Measurements from ENCODE around the gene KRTAP5-9.
"Not testable (repeated sequence)": the region's sequence is repeated elsewhere in the genome, so short reads cannot be mapped to it uniquely, and the experiment has no call there.

Gene KRTAP5-9

DNA sequence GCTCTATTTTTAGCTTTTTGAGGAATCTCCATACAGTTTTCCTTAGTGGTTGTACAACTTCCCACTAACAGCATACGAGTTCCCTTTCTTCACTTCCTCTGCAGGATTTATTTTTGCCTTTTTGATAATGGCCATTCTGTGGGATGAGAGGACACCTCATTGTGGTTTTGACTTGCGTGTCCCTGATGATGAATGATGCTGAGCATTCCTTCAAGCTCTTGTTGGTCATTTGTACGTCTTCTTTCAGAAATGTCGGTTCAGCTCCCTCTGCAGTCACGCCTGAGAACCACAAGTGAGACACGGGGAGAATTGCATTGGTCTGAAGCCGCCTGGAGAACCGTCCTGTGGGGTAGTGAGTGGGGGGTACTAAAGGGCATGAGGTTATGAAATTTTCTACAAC is 15.2 kb downstream of the KRTAP5-9 start:
- DNase-seq: no peak

DNA sequence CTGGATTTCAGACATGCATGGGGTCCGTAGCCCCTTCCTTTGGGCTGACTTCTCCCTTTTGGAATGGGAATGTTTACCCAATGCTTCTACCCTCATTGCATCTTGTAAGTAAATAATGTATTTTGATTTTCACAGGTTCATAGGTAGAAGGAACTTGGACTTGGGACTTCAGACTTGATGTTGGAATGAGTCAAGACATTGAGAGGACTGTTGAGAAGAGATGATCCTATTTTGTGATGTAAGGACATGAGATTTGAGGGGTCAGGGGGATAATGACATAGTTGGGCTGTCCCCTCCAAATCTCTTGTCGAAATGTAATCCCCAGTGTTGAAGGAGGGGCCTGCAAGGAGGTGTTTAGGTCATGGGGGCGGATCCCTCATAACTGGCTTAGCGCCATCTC is 16.2 kb downstream of the KRTAP5-9 start:
- no peak for DNase-seq

DNA sequence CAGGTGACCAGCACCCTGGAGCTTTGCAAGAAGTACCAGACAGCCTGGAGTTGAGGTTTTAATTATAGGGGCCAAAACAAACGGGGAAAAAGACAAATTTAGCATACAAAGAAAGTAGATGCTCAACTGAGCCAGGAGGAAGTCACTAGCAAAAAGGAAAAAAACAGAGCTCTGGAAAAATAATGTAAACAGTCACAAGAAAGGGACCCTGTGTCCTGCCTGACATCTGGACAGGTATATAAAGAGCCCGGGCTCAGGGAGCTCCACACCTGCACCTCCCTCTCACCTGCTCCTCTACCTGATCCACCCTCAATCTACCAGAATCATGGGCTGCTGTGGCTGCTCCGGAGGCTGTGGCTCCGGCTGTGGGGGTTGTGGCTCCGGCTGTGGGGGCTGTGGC is 17.0 kb downstream of the KRTAP5-9 start, which contains the start of gene KRTAP5-10:
Gene KRTAP5-10 (plus strand): TSS at position 301 of the 400 bp plus-strand sequence. CDS start 25 bp downstream, at position 326.
- no peak for DNase-seq

DNA sequence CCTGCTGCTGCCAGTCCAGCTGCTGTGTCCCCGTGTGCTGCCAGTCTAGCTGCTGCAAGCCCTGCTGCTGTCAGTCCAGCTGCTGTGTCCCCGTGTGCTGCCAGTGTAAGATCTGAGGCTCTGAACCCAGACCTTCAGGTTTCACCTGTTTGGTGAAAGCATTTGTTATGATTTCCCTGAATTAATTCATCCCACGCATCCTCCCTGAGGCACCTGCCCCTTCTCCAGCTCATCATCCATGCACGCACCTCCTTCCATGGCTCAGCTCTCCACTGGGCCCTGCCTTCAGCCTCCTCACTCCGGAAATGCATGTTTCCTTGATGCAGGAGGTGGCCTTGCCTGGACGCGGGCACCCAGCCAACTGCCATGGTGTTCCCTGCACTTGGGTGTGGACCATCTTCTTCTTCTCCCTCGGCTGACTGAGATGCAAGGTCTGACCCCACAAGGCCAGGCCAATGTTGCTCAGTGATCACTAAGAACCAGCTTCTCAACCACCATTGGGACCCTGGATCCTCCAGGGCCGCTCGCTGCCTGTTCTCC is 17.9 kb downstream of the KRTAP5-9 start:
- no peak for DNase-seq

DNA sequence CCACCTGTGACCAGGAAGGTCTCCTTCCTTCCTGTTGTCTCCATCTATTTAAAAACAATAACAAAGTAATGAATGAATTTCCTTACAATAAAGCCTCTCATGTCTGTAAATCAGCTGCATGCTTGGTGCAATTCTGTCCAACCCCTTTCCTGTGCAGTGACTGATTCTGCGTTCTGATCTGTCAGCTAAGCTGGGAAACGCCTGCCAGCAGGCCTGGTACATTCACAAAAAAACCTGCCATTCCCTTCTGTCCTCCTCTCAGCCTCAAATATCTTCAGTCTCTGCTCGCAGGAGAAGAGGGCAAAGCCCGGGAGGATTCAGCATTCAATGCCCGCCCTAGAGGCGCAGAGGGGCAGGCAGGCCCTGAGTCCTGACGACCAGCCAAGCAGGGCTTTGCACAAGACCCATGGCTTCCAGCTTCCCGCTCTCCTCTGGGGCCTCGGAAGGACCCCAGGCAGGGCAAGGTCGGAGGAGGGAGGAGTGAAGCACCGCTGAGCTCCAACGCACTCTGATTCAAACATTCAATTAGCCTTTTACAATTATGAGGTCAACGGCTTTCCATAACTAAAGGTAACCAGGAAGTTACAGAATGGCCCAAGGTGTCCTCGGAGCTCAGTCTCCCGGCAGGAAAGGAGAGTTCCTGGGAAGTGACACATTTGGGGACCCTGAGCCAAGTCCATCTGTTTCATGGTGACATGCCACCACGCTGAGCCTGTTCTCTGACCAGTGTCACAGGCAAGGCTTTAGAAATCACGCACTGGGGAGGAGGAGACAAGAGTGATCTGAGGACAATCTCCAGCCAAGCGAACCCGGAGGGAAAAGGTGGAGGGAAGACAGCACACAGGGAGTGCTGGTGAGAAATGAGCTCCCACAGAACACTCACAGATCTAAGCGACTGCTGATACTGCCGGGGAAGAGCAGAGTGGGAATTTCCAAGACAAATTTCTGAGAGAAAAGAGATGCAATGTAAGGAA is 18.7 kb downstream of the KRTAP5-9 start:
- DNase-seq: not testable (repeated sequence)

DNA sequence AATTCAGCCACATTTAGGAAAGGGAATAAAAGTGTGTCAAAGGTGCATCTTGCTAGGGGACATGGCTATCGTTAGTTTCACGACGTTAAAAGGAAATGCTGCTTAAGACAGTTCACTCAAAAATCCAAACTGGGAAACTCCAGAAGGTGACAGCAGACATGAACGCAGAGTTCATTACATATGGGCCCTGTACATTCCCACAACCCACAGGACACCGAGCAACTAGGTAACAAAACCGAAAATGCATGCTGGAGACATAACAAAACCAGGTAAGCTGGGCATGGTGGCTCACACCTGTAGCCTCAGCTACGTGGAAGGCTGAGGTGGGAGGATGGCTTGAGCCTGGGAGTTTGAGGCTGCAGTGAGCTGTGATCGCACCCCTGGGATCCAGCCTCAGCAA is 19.4 kb downstream of the KRTAP5-9 start:
- not testable (repeated sequence) for DNase-seq

DNA sequence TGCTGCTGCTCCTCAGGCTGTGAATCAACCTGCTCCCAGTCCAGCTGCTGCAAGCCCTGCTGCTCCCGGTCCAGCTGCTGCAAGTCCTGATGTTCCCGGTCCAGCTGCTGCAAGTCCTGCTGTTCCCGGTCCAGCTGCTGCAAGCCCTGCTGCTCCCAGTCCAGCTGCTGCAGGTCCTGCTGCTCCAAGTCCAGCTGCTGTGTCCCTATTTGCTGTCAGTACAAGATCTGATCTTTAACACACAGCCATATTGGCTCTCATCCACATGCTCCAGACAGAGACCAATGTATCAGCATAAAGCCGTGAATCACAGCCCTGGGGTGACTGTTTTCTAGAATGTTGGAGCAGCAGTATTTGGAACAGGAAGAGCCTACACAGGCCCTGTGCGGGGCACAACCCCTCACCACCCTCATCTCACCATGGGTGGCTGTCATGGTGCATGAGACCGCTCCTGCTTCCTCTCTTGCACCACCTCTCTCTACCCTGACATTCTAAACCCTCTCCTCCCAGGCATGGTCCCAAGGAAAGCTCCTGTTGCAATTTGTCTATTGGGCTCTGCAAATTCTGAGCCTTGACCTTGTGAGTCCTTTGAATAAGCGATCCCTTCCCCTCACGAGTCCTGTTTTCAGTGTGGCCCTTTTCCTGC is 20.6 kb downstream of the KRTAP5-9 start:
- DNase-seq: no peak

DNA sequence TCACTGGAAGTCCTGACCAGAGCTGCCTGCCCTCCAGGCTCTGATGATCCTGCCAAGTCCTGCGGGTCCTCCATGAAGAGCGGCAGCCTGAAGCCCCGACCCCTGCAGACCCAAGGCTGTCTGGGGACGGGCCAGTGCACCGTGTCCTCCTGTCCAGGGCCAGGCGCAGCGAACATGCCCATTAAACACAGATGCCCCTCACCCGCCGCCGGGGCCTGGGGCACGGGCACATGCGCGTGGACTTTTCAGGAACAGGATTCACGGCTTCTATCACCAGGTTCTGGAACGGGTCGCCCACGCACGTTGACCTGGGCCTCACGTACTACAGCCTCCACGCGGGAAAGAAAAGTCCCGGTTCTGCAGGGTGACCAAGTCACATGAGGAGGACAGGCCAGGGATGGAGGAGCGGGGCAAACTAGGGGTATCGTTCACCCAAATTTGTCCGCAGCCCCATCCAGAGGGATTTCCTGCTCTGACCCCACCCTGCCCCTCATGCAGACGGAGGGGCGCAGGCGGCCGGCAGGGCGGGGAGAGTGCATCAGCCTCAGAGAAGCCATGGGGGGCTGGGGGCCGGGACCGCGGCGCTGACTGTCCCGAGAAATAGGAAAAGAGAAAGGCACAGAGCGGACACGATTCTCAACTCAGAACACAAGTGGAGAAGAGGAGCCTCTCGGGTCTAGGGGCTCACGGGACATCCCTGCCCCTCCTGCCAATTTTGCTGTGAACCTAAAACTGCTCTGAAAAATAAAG is 23.1 kb downstream of the KRTAP5-9 start:
- not testable (repeated sequence) for DNase-seq

DNA sequence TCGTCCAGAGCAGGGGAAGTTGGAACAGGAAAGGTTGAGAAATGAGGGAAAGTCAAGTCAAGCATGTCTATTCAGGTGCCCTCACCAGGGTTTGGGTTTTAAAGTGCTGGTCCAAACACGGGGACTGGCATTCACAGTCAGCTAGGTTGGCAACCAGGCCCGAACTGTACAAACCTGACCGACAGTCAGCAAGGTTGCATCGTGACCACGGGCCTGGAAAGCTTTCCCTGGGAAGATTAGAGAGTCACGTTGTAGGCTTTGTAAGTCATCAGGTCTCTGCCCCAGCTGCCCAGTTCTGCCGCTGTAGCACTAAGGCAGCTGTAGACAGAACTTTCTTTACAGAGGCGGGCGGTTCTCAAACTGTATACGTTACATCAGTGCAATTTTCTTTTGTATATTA is 24.6 kb downstream of the KRTAP5-9 start:
- DNase-seq: no peak

DNA sequence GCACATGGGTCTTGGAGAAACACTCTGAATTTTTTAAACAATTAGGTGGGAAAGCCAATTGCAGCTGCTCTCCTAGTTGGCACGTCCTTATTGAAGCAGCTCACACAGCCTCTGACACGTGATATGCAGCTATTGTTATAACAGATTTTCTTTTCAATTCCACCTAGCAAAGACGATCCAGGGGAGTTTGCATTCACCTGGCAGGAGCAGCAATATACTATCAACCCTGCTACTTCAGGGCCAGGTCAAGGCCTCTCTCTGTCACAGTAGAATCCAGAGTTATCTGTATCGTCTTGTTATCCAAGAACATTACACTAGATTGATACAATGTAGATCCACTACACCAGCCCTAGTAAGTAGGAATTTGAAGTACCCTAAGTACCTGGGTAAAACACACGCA is 26.2 kb downstream of the KRTAP5-9 start:
- no peak for DNase-seq

DNA sequence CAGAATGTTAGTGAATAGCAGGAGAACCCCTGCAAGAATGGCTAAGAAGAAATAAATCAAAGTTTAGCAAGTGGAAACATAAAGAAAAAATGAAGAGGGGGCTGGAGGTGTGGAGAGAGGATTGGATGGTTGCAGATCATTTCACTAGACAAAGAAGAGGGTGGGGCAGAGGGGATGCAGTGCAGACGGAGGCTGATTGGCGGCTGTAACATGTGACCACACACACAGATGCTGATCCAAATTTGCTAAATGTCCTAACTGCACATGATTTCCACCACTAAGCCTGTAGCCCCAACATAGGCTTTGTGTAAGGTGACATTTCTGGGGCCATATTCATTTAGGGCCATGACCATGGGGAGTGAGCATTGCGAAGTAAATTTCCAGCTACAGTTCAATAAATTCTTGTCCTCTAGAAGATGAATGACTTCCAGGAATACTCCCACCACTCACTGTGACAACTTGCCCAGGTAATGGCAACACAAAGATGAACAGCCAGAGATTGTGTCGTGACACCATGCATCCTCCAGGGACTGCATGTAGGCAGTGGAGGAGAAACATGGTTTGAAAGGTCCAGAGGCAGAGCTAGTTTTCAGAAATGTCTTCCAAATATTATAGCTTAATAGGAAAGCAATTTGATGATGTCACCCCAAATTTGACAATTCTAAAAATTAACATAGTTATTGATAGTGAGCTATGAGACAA is 27.7 kb downstream of the KRTAP5-9 start:
- no peak for DNase-seq

DNA sequence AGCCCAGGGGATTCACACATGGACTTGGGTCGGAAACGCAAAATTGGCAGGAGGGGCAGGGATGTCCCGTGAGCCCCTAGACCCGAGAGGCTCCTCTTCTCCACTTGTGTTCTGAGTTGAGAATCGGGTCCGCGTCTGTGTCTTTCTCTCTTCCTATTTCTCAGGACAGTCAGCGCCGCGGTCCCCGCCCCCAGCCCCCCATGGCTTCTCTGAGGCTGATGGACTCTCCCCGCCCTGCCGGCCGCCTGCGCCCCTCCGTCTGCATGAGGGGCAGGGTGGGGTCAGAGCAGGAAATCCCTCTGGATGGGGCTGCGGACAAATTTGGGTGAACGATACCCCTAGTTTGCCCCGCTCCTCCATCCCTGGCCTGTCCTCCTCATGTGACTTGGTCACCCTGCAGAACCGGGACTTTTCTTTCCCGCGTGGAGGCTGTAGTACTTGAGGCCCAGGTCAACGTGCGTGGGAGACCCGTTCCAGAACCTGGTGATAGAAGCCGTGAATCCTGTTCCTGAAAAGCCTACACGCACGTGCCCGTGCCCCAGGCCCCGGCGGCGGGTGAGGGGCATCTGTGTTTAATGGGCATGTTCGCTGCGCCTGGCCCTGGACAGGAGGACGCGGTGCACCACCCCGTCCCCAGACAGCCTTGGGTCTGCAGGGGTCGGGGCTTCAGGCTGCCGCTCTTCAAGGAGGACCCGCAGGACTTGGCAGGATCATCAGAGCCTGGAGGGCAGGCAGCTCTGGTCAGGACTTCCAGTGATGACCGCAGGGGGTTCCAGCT is 28.7 kb downstream of the KRTAP5-9 start:
- DNase-seq: not testable (repeated sequence)

DNA sequence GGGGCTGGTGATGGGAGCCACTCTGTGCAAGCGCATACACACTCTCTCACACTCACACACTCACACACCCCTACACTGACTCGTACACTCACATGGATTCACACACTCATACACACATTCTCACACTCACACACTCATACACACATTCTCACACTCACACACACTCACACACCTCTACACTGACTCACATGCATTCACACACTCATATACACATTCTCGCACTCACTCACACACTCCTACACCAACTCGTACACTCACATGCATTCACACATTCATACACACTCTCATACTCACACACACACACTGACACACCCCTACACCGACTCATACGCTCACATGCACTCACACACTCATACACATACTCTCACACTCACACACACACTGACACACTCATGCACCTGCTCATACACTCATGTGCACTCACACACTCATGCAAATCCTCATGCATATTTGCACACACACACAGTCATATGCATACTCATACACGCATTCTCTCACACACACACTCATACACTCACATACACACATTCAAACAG is 29.3 kb downstream of the KRTAP5-9 start:
- no peak for DNase-seq

DNA sequence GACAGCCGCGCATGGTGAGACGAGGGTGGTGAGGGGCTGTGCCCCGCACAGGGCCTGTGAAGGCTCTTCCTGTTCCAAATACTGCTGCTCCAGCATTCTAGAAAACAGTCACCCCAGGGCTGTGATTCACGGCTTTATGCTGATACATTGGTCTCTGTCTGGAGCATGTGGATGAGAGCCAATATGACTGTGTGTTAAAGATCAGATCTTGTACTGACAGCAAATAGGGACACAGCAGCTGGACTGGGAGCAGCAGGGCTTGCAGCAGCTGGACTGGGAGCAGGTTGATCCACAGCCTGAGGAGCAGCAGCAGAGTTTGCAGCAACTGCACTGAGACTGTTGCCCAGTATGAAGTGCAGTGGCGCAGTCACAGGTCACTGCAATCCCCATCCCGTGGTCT is 31.3 kb downstream of the KRTAP5-9 start:
- DNase-seq: not testable (repeated sequence)

DNA sequence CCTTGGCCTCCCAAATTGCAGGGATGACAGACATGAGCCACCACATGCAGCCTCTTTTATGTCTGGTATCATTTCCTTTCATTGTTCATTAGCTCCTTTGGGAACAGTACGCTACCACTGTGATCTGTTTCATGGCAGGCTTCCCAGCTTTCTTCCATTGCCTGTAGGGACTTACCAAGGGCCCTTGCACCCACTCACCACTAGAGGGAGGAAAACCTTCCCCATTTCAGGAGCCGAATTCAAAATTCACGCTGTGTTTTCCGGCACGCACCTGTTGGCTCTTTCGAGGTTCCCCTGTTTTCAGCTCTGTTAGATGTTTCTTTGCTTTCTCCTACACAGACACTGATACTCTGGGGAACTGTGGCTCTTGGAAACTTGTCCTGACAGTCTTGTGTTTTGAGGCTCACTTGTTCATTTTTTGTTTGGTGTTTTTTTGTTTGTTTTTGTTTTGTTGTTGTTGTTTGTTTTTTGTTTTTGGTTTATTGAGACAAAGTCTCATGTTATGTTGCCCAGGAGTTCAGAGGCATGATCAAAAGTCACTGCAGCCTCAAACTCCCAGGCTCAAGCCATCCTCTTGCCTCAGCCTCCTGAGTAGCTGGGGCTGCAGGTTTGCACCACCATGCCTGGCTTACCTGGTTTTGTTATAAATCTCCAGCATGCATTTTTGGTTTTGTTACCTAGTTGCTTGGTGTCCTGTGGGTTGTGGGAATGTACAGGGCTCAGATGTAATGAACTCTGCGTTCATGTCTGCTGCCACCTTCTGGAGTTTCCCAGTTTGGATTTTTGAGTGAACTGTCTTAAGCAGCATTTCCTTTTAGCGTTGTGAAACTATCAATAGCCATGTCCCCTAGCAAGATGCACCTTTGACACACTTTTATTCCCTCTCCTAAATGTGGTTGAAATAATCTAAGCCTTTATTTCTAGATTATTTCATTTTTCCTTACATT is 32.1 kb downstream of the KRTAP5-9 start:
- DNase-seq: peak; percentile 32

DNA sequence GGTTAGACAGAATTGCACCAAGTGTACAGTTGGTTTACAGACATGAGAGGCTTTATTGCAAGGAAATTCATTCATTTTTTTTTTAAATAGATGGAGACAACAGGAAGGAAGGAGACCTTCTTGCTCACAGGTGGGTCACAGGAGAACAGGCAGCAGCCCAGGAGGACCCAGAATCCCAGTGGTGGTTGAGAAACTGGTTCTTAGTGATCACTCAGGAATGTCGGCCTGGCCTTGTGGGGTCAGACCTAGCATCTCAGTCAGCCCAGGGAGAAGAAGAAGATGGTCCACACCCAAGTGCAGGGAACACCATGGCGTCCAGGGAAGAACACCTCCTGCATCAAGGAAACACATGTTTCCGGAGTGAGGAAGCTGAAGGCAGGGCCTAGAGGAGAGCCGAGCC is 33.6 kb downstream of the KRTAP5-9 start:
- no peak for DNase-seq

DNA sequence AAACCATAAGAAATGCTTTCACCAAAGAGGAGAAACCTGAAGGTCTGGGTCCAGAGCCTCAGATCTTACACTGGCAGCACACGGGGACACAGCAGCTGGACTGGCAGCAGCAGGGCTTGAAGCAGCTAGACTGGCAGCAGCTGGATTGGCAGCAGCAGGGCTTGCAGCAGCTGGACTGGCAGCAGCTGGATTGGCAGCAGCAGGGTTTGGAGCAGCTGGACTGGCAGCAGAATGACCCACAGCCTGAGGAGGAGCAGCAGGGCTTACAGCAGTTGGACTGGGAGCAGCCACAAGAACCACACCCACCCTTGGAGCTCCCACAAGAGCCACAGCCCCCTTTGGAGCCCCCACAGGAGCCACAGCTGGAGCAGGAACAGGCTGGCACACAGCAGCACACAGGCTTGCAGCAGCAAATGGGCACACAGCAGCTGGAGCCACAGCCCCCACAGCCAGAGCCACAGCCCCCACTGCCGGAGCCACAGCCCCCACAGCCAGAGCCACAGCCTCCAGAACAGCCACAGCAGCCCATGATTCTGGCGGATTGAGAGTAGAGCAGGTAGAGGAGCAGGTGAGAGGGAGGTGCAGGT is 34.2 kb downstream of the KRTAP5-9 start, which contains the start of gene KRTAP5-11:
Gene KRTAP5-11 (minus strand): TSS at position 567 of the 587 bp plus-strand sequence. CDS start 38 bp downstream, at position 529.
- DNase-seq: no peak

DNA sequence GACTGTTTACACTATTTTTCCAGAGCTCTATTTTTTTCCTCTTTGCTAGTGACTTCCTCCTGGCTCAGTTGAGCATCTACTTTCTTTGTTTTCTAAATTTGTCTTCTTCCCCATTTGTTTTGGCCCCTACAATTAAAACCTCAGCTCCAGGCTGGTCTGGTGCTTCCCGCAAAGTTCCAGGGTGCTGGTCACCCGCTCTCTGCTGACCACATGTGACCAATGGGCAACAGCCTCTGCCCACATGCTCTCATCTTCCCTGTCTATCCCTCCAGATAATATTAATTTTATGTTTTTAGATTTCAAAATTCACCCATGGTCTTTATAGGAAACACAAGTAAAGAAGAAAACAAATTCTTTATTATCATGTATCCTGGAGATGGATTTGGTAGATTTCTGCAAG is 34.7 kb downstream of the KRTAP5-9 start:
- DNase-seq: not testable (repeated sequence)

DNA sequence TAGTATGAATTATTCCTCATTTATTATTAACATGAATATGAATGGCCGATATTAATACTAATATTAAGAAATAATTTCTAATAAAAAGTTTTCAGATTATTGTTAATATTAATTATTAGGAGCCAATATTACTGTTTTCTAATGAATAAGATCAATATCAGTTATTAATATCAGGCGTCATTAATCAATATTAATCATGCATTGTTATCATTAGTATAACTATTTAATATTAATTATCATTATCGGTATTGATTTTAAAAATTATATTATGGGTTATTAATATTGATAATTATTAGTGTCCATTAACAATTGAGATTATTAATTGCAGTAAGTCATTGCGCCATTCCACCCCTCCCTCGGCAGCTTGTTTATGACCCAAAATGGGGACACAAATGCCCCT is 37.5 kb downstream of the KRTAP5-9 start:
- DNase-seq: not testable (repeated sequence)
